Neural cell (in vitro differentiated cells): ENCODE results near the gene NAA38. TPM values are rescaled to one million over a fixed set of nuclear protein-coding genes. Genes with fewer than 3 reads are reported as not detected.

ENCODE experiments used
- H2AFZ ChIP-seq: fragments of 200-600, 300-800 bp; sonication (generic), shearing (Covaris generic); 2 replicates; pipeline ENCODE4 v1.6.0; 2014; ENCODE audit warnings: low read depth, mild to moderate bottlenecking, antibody characterized with exemption, low read length, moderate library complexity
- H3F3A ChIP-seq: fragments of 200-600 bp; shearing (Covaris generic); 2 replicates; pipeline ENCODE4 v1.6.1; 2016; ENCODE audit warnings: mild to moderate bottlenecking, moderate library complexity, mixed read lengths, antibody characterized with exemption, low read length; ENCODE audit not compliant: insufficient read depth, poor library complexity, severe bottlenecking
- H3K27ac ChIP-seq: fragments of 200-600, 300-800 bp; sonication (generic), shearing (Covaris generic); 2 replicates; pipeline ENCODE4 v1.5.1; 2014; ENCODE audit warnings: mild to moderate bottlenecking, low read length, moderate library complexity
- H3K27me3 ChIP-seq: fragments of 300-800, 200-600 bp; sonication (generic), shearing (Covaris generic); 2 replicates; pipeline ENCODE4 v1.6.0; 2014; ENCODE audit warnings: mild to moderate bottlenecking, low read depth, low read length, moderate library complexity; ENCODE audit not compliant: insufficient read depth
- H3K36me3 ChIP-seq: fragments of 300-800, 200-600 bp; sonication (generic), shearing (Covaris generic); 2 replicates; pipeline ENCODE4 v1.5.1; 2014; ENCODE audit warnings: mild to moderate bottlenecking, antibody characterized with exemption, low read length, moderate library complexity; ENCODE audit not compliant: insufficient read depth
- H3K4me2 ChIP-seq: fragments of 300-800, 200-600 bp; sonication (generic), shearing (Covaris generic); 2 replicates; pipeline ENCODE4 v1.6.0; 2014; ENCODE audit warnings: mild to moderate bottlenecking, low read length
- H3K4me3 ChIP-seq: fragments of 300-800, 200-600 bp; sonication (generic), shearing (Covaris generic); 2 replicates; pipeline ENCODE4 v1.5.1; 2014; ENCODE audit warnings: mild to moderate bottlenecking, low read length, moderate library complexity
- H3K79me2 ChIP-seq: fragments of 200-600 bp; shearing (Covaris generic); replicated peaks from 2 replicates; pipeline ENCODE4 v1.6.0; 2014; ENCODE audit warnings: mild to moderate bottlenecking, low read length, moderate library complexity; ENCODE audit not compliant: insufficient read depth
- H3K9ac ChIP-seq: fragments of 300-800, 200-600 bp; sonication (generic), shearing (Covaris generic); 2 replicates; pipeline ENCODE4 v1.6.1; 2016; ENCODE audit warnings: mild to moderate bottlenecking, low read length, mixed read lengths
- H3K9me2 ChIP-seq: fragments of 200-600 bp; shearing (Covaris generic); 2 replicates; pipeline ENCODE4 v1.6.1; 2016; ENCODE audit warnings: mild to moderate bottlenecking, low read length, mixed read lengths; ENCODE audit not compliant: insufficient read depth
- H3K9me3 ChIP-seq: fragments of 200-600, 300-800 bp; sonication (generic), shearing (Covaris generic); 2 replicates; pipeline ENCODE4 v1.6.1; 2016; ENCODE audit warnings: mild to moderate bottlenecking, mixed run types, low read length, moderate library complexity, mixed read lengths
- H4K20me1 ChIP-seq: fragments of 200-600 bp; shearing (Covaris generic); 2 replicates; pipeline ENCODE4 v1.6.1; 2016; ENCODE audit warnings: mild to moderate bottlenecking, mixed run types; ENCODE audit not compliant: insufficient read depth
- CTCF ChIP-seq: fragments of 450-650 bp; IDR thresholded peaks from 2 replicates; pipeline ENCODE4 v1.5.1; 2014; ENCODE audit warnings: antibody characterized with exemption, mild to moderate bottlenecking, moderate library complexity; ENCODE audit not compliant: poor library complexity, severe bottlenecking
- EP300 ChIP-seq: fragments of 450-650 bp; conservative IDR thresholded peaks from 2 replicates; pipeline ENCODE4 v1.6.1; 2014; ENCODE audit warnings: antibody characterized with exemption, mild to moderate bottlenecking, moderate library complexity; ENCODE audit not compliant: poor library complexity, severe bottlenecking
- EZH2 ChIP-seq: fragments of 200-600, 300-800 bp; shearing (Covaris generic), sonication (generic); IDR thresholded peaks from 2 replicates; pipeline ENCODE4 v1.6.1; 2014; ENCODE audit warnings: antibody characterized with exemption, low read length, borderline replicate concordance, mild to moderate bottlenecking; ENCODE audit not compliant: insufficient read depth, poor library complexity, severe bottlenecking
- MXI1 ChIP-seq: fragments of 450-650 bp; conservative IDR thresholded peaks from 2 replicates; pipeline ENCODE4 v1.6.1; 2014; ENCODE audit warnings: antibody characterized with exemption, mild to moderate bottlenecking; ENCODE audit not compliant: poor library complexity, severe bottlenecking
- POLR2AphosphoS5 ChIP-seq: IDR thresholded peaks from 2 replicates; pipeline ENCODE4 v1.6.1; 2012
- RAD21 ChIP-seq: fragments of 450-650 bp; conservative IDR thresholded peaks from 2 replicates; pipeline ENCODE4 v1.6.1; 2014; ENCODE audit warnings: antibody characterized with exemption, mild to moderate bottlenecking, moderate library complexity
- REST ChIP-seq: IDR thresholded peaks from 2 replicates; pipeline ENCODE4 v1.6.1; 2012; ENCODE audit warnings: borderline replicate concordance
- SMC3 ChIP-seq: fragments of 450-650 bp; conservative IDR thresholded peaks from 2 replicates; pipeline ENCODE4 v1.6.1; 2014; ENCODE audit warnings: antibody characterized with exemption, mild to moderate bottlenecking, moderate library complexity; ENCODE audit not compliant: poor library complexity
- TAF1 ChIP-seq: IDR thresholded peaks from 2 replicates; pipeline ENCODE4 v1.6.1; 2012; ENCODE audit warnings: low read depth
- polyA plus RNA-seq: library from polyadenylated mRNA; depleted of rRNA; stranded (reverse); fragments of >200 nt; gene quantifications from 2 replicates; pipeline ENCODE4 v1.2.3, GENCODE V29; 2014

NAA38 gene
- polyA plus RNA-seq, 1 donor from 2014 or later, result 110 TPM

GRCh38 chr17:7818026-7818425 is 39.3 kb downstream of the NAA38 start:
- Histone ChIP-seq H3K79me2 (no peaks in the 10 kb centered on the region), H3F3A (no peaks in the 10 kb centered on the region), H3K9ac (no peak overlapping the region), H2AFZ (no peak overlapping the region), H3K9me3 (no peaks in the 10 kb centered on the region), H3K9me2 (no peaks in the 10 kb centered on the region), H3K4me2 (no peak overlapping the region), H4K20me1 (no peaks in the 10 kb centered on the region), H3K27ac (no peak overlapping the region), H3K4me3 (no peak overlapping the region), H3K27me3 (no peaks in the 10 kb centered on the region), H3K36me3 (no peaks in the 10 kb centered on the region)
- TF ChIP-seq TAF1 (no peak), POLR2AphosphoS5 (no peak), RAD21 (no peak), CTCF (no peak), MXI1 (no peak), EP300 (no peak), SMC3 (no peak), REST (no peak), EZH2 (no peak)

- Histone ChIP-seq H3K9ac (no peak overlapping the region), H4K20me1 (no peaks in the 10 kb centered on the region), H3F3A (no peaks in the 10 kb centered on the region)
Measured at GRCh38 chr17:7817643-7817964, 39.8 kb downstream of the NAA38 start.

More at GRCh38 chr17:7817643-7817964, 39.8 kb downstream of the NAA38 start:
- H3K9me2 ChIP-seq, result no peaks in the 10 kb centered on the region
- no peak overlapping the region for H2AFZ ChIP-seq
- no peak overlapping the region for H3K4me3 ChIP-seq
- no peaks in the 10 kb centered on the region for H3K9me3 ChIP-seq
- H3K27ac ChIP-seq, result no peak overlapping the region
- TF ChIP-seq CTCF, result no peak
- no peak for TF ChIP-seq SMC3
- TF ChIP-seq TAF1, result no peak
- TF ChIP-seq REST, result no peak
- no peak for TF ChIP-seq EZH2
- TF ChIP-seq EP300, result no peak
- TF ChIP-seq MXI1, result no peak
- no peak for TF ChIP-seq RAD21
- no peak for TF ChIP-seq POLR2AphosphoS5
- no peaks in the 10 kb centered on the region for H3K27me3 ChIP-seq
- no peaks in the 10 kb centered on the region for H3K36me3 ChIP-seq
- no peaks in the 10 kb centered on the region for H3K79me2 ChIP-seq
- H3K4me2 ChIP-seq, result no peak overlapping the region
